HEK293 (cell line): ENCODE results near the gene SENP7.
A peak's percentile ranks its signal among the peaks of the same experiment; 100 is the strongest.

ENCODE experiments used
- ELK4 ChIP-seq: IDR thresholded peaks from 2 replicates; pipeline ENCODE4 v1.6.1; 2011; ENCODE audit warnings: mild to moderate bottlenecking, low read depth, low read length, borderline replicate concordance
- IKZF3 ChIP-seq: fragments of 450-650 bp; IDR thresholded peaks from 2 replicates; pipeline ENCODE4 v1.5.0; 2018; ENCODE audit warnings: missing biosample characterization, mild to moderate bottlenecking, missing genetic modification characterization, moderate library complexity
- KLF7 ChIP-seq: fragments of 450-650 bp; formaldehyde crosslinking; IDR thresholded peaks from 2 replicates; pipeline ENCODE4 v1.5.1; 2016; ENCODE audit warnings: missing biosample characterization, missing genetic modification characterization, borderline replicate concordance
- MZF1 ChIP-seq: fragments of 450-650 bp; formaldehyde crosslinking; IDR thresholded peaks from 2 replicates; pipeline ENCODE4 v1.5.1; 2017; ENCODE audit warnings: missing biosample characterization, missing genetic modification characterization, borderline replicate concordance
- SALL2 ChIP-seq: fragments of 450-650 bp; formaldehyde crosslinking; IDR thresholded peaks from 2 replicates; pipeline ENCODE4 v1.5.0; 2017; ENCODE audit warnings: missing biosample characterization, mild to moderate bottlenecking, missing genetic modification characterization, borderline replicate concordance
- SP3 ChIP-seq: fragments of 450-650 bp; formaldehyde crosslinking; IDR thresholded peaks from 2 replicates; pipeline ENCODE4 v1.5.1; 2016; ENCODE audit warnings: missing biosample characterization, missing genetic modification characterization
- YY1 ChIP-seq: fragments of 450-650 bp; formaldehyde crosslinking; IDR thresholded peaks from 2 replicates; pipeline ENCODE4 v1.5.1; 2018; ENCODE audit warnings: missing biosample characterization, missing genetic modification characterization
- ZBTB17 ChIP-seq: fragments of 450-650 bp; formaldehyde crosslinking; IDR thresholded peaks from 2 replicates; pipeline ENCODE4 v1.5.1; 2016; ENCODE audit warnings: missing biosample characterization, missing genetic modification characterization
- ZBTB48 ChIP-seq: fragments of 450-650 bp; formaldehyde crosslinking; IDR thresholded peaks from 2 replicates; pipeline ENCODE4 v1.5.1; 2016; ENCODE audit warnings: missing biosample characterization, missing genetic modification characterization
- ZFP69B ChIP-seq: fragments of 450-650 bp; formaldehyde crosslinking; IDR thresholded peaks from 2 replicates; pipeline ENCODE4 v1.5.1; 2016; ENCODE audit warnings: missing biosample characterization, missing genetic modification characterization
- ZNF10 ChIP-seq: fragments of 450-650 bp; formaldehyde crosslinking; IDR thresholded peaks from 2 replicates; pipeline ENCODE4 v1.5.1; 2017; ENCODE audit warnings: missing biosample characterization, missing genetic modification characterization
- ZNF155 ChIP-seq: fragments of 450-650 bp; formaldehyde crosslinking; IDR thresholded peaks from 2 replicates; pipeline ENCODE4 v1.5.1; 2016; ENCODE audit warnings: missing biosample characterization, missing genetic modification characterization
- ZNF362 ChIP-seq: fragments of 450-650 bp; formaldehyde crosslinking; IDR thresholded peaks from 2 replicates; pipeline ENCODE4 v1.5.1; 2016; ENCODE audit warnings: missing biosample characterization, missing genetic modification characterization
- ZNF391 ChIP-seq: fragments of 450-650 bp; formaldehyde crosslinking; IDR thresholded peaks from 2 replicates; pipeline ENCODE4 v1.5.1; 2016; ENCODE audit warnings: low read depth, missing biosample characterization, missing genetic modification characterization, borderline replicate concordance
- ZNF394 ChIP-seq: fragments of 450-650 bp; formaldehyde crosslinking; IDR thresholded peaks from 2 replicates; pipeline ENCODE4 v1.5.1; 2016; ENCODE audit warnings: missing biosample characterization, missing genetic modification characterization, mild to moderate bottlenecking, moderate library complexity, borderline replicate concordance
- ZNF423 ChIP-seq: fragments of 450-650 bp; formaldehyde crosslinking; IDR thresholded peaks from 2 replicates; pipeline ENCODE4 v1.5.1; 2016; ENCODE audit warnings: missing biosample characterization, missing genetic modification characterization
- ZNF510 ChIP-seq: fragments of 450-650 bp; formaldehyde crosslinking; IDR thresholded peaks from 2 replicates; pipeline ENCODE4 v1.5.1; 2018; ENCODE audit warnings: mild to moderate bottlenecking, missing genetic modification characterization, missing biosample characterization; ENCODE audit not compliant: insufficient replicate concordance
- ZNF658 ChIP-seq: fragments of 450-650 bp; formaldehyde crosslinking; IDR thresholded peaks from 2 replicates; pipeline ENCODE4; 2016; ENCODE audit warnings: missing biosample characterization, missing genetic modification characterization
- ZNF837 ChIP-seq: fragments of 450-650 bp; formaldehyde crosslinking; IDR thresholded peaks from 2 replicates; pipeline ENCODE4 v1.5.1; 2016; ENCODE audit warnings: missing biosample characterization, missing genetic modification characterization
- ZNF843 ChIP-seq: fragments of 450-650 bp; formaldehyde crosslinking; IDR thresholded peaks from 2 replicates; pipeline ENCODE4 v1.5.1; 2016; ENCODE audit warnings: missing biosample characterization, missing genetic modification characterization
- TF ChIP-seq, protein P1 (sequence below): fragments of 450-650 bp; formaldehyde crosslinking; conservative IDR thresholded peaks from 2 replicates; pipeline ENCODE4 v1.5.1; 2016; ENCODE audit warnings: low read depth, missing biosample characterization, missing genetic modification characterization
- TF ChIP-seq, protein P2 (sequence below): fragments of 450-650 bp; formaldehyde crosslinking; conservative IDR thresholded peaks from 2 replicates; pipeline ENCODE4 v1.5.1; 2016; ENCODE audit warnings: low read depth, missing biosample characterization, missing genetic modification characterization
- TF ChIP-seq, protein P3 (sequence below): fragments of 450-650 bp; formaldehyde crosslinking; optimal IDR thresholded peaks from 2 replicates; pipeline ENCODE3; 2016; ENCODE audit warnings: missing biosample characterization, mild to moderate bottlenecking, missing genetic modification characterization
- TF ChIP-seq, protein P4 (sequence below): fragments of 450-650 bp; formaldehyde crosslinking; IDR thresholded peaks from 2 replicates; pipeline ENCODE4 v1.5.1; 2016; ENCODE audit warnings: missing biosample characterization, missing genetic modification characterization

SENP7 gene

DNA sequence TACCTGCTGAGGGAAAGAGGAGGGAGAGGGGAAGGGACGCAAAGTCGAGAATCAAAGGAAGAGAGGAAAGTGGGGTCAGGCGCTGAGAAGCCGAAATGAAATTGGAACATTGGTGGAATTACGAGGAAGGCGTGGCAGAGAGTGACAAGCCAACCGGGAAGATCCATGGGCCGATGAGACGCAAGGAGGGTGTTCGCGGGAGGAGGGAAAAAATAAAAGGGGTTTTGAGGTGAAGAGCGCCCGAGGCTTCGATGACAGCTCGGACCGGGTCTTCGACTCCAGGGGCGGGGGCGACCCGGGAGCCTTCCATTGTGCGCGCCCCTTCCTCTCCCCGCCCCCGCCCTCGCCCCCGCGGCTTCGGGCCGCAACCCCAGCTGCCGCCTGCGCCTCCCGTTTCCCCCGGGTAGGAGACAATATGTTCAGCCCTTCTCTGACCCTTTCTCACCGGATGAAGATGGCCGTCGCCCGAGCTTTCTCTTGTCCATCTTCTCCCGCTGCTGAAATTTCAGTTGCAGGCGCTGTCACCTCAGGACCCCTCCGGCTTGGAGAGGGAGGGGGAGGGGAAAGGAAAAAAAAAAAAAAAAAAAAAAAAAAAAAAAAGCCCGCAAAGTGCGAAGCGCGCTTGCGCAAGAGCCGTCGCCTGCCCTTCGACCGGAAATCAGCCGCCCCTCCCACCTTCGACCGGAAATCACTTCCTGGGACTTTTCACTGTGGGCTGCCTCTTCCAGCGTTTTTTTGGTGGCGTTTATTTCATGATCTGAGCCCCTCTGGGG, at the start of gene SENP7 (continued):
- TF ChIP-seq, protein P1, sequence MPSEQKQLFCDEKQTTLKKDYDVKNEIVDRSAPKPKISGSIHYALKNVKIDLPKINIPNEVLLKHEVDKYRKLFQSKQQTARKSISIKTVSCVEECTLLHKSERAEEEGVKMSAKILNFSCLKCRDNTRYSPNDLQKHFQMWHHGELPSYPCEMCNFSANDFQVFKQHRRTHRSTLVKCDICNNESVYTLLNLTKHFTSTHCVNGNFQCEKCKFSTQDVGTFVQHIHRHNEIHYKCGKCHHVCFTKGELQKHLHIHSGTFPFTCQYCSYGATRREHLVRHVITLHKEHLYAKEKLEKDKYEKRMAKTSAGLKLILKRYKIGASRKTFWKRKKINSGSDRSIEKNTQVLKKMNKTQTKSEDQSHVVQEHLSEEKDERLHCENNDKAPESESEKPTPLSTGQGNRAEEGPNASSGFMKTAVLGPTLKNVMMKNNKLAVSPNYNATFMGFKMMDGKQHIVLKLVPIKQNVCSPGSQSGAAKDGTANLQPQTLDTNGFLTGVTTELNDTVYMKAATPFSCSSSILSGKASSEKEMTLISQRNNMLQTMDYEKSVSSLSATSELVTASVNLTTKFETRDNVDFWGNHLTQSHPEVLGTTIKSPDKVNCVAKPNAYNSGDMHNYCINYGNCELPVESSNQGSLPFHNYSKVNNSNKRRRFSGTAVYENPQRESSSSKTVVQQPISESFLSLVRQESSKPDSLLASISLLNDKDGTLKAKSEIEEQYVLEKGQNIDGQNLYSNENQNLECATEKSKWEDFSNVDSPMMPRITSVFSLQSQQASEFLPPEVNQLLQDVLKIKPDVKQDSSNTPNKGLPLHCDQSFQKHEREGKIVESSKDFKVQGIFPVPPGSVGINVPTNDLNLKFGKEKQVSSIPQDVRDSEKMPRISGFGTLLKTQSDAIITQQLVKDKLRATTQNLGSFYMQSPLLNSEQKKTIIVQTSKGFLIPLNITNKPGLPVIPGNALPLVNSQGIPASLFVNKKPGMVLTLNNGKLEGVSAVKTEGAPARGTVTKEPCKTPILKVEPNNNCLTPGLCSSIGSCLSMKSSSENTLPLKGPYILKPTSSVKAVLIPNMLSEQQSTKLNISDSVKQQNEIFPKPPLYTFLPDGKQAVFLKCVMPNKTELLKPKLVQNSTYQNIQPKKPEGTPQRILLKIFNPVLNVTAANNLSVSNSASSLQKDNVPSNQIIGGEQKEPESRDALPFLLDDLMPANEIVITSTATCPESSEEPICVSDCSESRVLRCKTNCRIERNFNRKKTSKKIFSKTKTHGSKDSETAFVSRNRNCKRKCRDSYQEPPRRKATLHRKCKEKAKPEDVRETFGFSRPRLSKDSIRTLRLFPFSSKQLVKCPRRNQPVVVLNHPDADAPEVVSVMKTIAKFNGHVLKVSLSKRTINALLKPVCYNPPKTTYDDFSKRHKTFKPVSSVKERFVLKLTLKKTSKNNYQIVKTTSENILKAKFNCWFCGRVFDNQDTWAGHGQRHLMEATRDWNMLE (tag by site-specific recombination), result peak; percentile 95
- no peak for TF ChIP-seq ZNF843 (tag by site-specific recombination)
- TF ChIP-seq, protein P2, sequence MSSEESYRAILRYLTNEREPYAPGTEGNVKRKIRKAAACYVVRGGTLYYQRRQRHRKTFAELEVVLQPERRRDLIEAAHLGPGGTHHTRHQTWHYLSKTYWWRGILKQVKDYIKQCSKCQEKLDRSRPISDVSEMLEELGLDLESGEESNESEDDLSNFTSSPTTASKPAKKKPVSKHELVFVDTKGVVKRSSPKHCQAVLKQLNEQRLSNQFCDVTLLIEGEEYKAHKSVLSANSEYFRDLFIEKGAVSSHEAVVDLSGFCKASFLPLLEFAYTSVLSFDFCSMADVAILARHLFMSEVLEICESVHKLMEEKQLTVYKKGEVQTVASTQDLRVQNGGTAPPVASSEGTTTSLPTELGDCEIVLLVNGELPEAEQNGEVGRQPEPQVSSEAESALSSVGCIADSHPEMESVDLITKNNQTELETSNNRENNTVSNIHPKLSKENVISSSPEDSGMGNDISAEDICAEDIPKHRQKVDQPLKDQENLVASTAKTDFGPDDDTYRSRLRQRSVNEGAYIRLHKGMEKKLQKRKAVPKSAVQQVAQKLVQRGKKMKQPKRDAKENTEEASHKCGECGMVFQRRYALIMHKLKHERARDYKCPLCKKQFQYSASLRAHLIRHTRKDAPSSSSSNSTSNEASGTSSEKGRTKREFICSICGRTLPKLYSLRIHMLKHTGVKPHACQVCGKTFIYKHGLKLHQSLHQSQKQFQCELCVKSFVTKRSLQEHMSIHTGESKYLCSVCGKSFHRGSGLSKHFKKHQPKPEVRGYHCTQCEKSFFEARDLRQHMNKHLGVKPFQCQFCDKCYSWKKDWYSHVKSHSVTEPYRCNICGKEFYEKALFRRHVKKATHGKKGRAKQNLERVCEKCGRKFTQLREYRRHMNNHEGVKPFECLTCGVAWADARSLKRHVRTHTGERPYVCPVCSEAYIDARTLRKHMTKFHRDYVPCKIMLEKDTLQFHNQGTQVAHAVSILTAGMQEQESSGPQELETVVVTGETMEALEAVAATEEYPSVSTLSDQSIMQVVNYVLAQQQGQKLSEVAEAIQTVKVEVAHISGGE, result peak; percentile 80
- TF ChIP-seq, protein P3, sequence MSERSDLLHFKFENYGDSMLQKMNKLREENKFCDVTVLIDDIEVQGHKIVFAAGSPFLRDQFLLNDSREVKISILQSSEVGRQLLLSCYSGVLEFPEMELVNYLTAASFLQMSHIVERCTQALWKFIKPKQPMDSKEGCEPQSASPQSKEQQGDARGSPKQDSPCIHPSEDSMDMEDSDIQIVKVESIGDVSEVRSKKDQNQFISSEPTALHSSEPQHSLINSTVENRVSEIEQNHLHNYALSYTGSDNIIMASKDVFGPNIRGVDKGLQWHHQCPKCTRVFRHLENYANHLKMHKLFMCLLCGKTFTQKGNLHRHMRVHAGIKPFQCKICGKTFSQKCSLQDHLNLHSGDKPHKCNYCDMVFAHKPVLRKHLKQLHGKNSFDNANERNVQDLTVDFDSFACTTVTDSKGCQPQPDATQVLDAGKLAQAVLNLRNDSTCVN (tag by site-specific recombination), result peak; percentile 66
- peak; percentile 60; the same call in 1 of the 2 replicates for TF ChIP-seq MZF1
- TF ChIP-seq, protein P4, sequence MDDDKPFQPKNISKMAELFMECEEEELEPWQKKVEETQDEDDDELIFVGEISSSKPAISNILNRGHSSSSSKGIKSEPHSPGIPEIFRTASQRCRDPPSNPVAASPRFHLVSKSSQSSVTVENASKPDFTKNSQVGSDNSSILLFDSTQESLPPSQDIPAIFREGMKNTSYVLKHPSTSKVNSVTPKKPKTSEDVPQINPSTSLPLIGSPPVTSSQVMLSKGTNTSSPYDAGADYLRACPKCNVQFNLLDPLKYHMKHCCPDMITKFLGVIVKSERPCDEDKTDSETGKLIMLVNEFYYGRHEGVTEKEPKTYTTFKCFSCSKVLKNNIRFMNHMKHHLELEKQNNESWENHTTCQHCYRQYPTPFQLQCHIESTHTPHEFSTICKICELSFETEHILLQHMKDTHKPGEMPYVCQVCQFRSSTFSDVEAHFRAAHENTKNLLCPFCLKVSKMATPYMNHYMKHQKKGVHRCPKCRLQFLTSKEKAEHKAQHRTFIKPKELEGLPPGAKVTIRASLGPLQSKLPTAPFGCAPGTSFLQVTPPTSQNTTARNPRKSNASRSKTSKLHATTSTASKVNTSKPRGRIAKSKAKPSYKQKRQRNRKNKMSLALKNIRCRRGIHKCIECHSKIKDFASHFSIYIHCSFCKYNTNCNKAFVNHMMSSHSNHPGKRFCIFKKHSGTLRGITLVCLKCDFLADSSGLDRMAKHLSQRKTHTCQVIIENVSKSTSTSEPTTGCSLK (tag by site-specific recombination), result no peak
- 0 out of 2 replicates have a peak, but pooled peaks have one; percentile 30 for TF ChIP-seq IKZF3
- TF ChIP-seq ZNF658 (tag by site-specific recombination), result no peak
- no peak for TF ChIP-seq YY1
- no peak for TF ChIP-seq ZNF394 (tag by site-specific recombination)
- no peak for TF ChIP-seq ZNF510 (tag by site-specific recombination)
- TF ChIP-seq ZNF362, result peak; percentile 98
- TF ChIP-seq ZNF10 (tag by site-specific recombination), result no peak
- TF ChIP-seq ZNF155 (tag by site-specific recombination), result no peak
- no peak for TF ChIP-seq ZNF423 (tag by site-specific recombination)
- TF ChIP-seq ZBTB48 (tag by site-specific recombination), result no peak
- TF ChIP-seq SP3 (tag by site-specific recombination), result peak; percentile 43
- 0 out of 2 replicates have a peak, but pooled peaks have one; percentile 20 for TF ChIP-seq KLF7
- peak; percentile 68 for TF ChIP-seq ZBTB17 (tag by site-specific recombination)
- no peak for TF ChIP-seq SALL2 (tag by site-specific recombination)
- TF ChIP-seq ZNF837 (tag by site-specific recombination), result no peak
- TF ChIP-seq ELK4, result no peak
- 0 out of 2 replicates have a peak, but pooled peaks have one; percentile 37 for TF ChIP-seq ZNF391 (tag by site-specific recombination)
- peak; percentile 72; the same call in 1 of the 2 replicates for TF ChIP-seq ZFP69B (tag by site-specific recombination)
